CD4-positive, alpha-beta T cell treated with Interleukin-6 for 4 hours (primary cell): ENCODE results near the gene HACD1.
"Not testable (repeated sequence)": the region's sequence is repeated elsewhere in the genome, so short reads cannot be mapped to it uniquely, and the experiment has no call there.

Source experiments
- DNase-seq: peaks from one replicate; pipeline ENCODE4 v3.0.0-alpha.2; 2020; ENCODE audit warnings: mixed read lengths

Gene HACD1

GRCh38 chr10:17640331-17640816, 23.2 kb upstream of the HACD1 start:
- DNase-seq: no peak

- DNase-seq: no peak
These were observed 20.7 kb upstream of the HACD1 start for GRCh38 chr10:17637869-17638268.

GRCh38 chr10:17633353-17633752, 16.2 kb upstream of the HACD1 start:
- DNase-seq: no peak

- not testable (repeated sequence) for DNase-seq
These were observed 15.4 kb upstream of the HACD1 start for GRCh38 chr10:17632590-17632989.

- DNase-seq: no peak
These were observed 9.5 kb upstream of the HACD1 start for GRCh38 chr10:17626656-17627055.

- DNase-seq: no peak
These were observed 7.8 kb upstream of the HACD1 start for GRCh38 chr10:17624996-17625395.

- no peak for DNase-seq
These were observed 4.9 kb upstream of the HACD1 start for GRCh38 chr10:17622061-17622460.

- peak; percentile 41 for DNase-seq
These were observed 657 bp downstream of the HACD1 start for GRCh38 chr10:17616403-17617030.

- DNase-seq: no peak
These were observed 7.6 kb downstream of the HACD1 start for GRCh38 chr10:17609523-17610079.

GRCh38 chr10:17607603-17608332, 9.4 kb downstream of the HACD1 start:
- DNase-seq: peak; percentile 28

GRCh38 chr10:17607060-17607459, 10.1 kb downstream of the HACD1 start:
- no peak for DNase-seq

- DNase-seq: no peak
These were observed 10.6 kb downstream of the HACD1 start for GRCh38 chr10:17606547-17607040.

- no peak for DNase-seq
These were observed 11.2 kb downstream of the HACD1 start for GRCh38 chr10:17605936-17606335.

GRCh38 chr10:17599089-17599488, 18.1 kb downstream of the HACD1 start:
- no peak for DNase-seq

GRCh38 chr10:17597386-17597785, 19.8 kb downstream of the HACD1 start:
- DNase-seq: no peak

- DNase-seq: no peak
These were observed 26.1 kb downstream of the HACD1 start for GRCh38 chr10:17590969-17591645.

- DNase-seq: not testable (repeated sequence)
These were observed 27.9 kb downstream of the HACD1 start for GRCh38 chr10:17589316-17589715.

- no peak for DNase-seq
These were observed 28.8 kb downstream of the HACD1 start for GRCh38 chr10:17588420-17588819.

GRCh38 chr10:17587321-17587720, 29.9 kb downstream of the HACD1 start:
- DNase-seq: not testable (repeated sequence)

GRCh38 chr10:17586821-17587234, 30.3 kb downstream of the HACD1 start:
- DNase-seq: no peak

- no peak for DNase-seq
These were observed 32.2 kb downstream of the HACD1 start for GRCh38 chr10:17585016-17585415.

- DNase-seq: no peak
These were observed 36.3 kb downstream of the HACD1 start for GRCh38 chr10:17580885-17581284.

- DNase-seq: no peak
These were observed 38.6 kb downstream of the HACD1 start for GRCh38 chr10:17578603-17579002.
